PC-3 (cell line): ENCODE measurements around the gene SNX11. TPM values are rescaled to one million over a fixed set of nuclear protein-coding genes. Genes with fewer than 3 reads are reported as not detected.

Experiments used
- ATAC-seq: fragments of 200-7000 bp; cut with Tn5 transposase; 2 replicates; pipeline ENCODE4 v1.9.1; 2020; ENCODE audit warnings: mild to moderate bottlenecking, moderate library complexity
- BruUV-seq: library from RNA; stranded (reverse); fragments of 400-500 nt; replicated peaks from 2 replicates; lab custom pipeline; 2021; lab: Mats Ljungman, UMichigan
- CTCF ChIA-PET: fragments of 300-600 bp; sonication (Branson Sonifier 250); formaldehyde crosslinking; loops from one replicate; lab custom pipeline; 2022; ENCODE audit warnings: antibody characterized with exemption; lab: Charles Lee
- POLR2A ChIA-PET: fragments of 300-600 bp; sonication (Branson Sonifier 250); formaldehyde crosslinking; loops from one replicate; lab custom pipeline; 2022; ENCODE audit warnings: antibody characterized with exemption; ENCODE audit not compliant: unreplicated experiment; lab: Charles Lee
- DNase-seq: peaks from one replicate; pipeline ENCODE4 v3.0.0-alpha.2; 2015
- H2AFZ ChIP-seq: fragments of 300-600 bp; sonication (generic); 2 replicates; pipeline ENCODE4 v1.6.0; 2016; ENCODE audit warnings: antibody characterized with exemption, low read length
- H3F3A ChIP-seq: fragments of 300-600 bp; sonication (generic); one replicate; pipeline ENCODE4 v1.6.0; 2017; ENCODE audit warnings: antibody characterized with exemption, low read length, control low read depth, mild to moderate bottlenecking; ENCODE audit not compliant: unreplicated experiment
- H3K27ac ChIP-seq: fragments of 300-600 bp; sonication (generic); 2 replicates; pipeline ENCODE4 v1.5.1; 2016; ENCODE audit warnings: mild to moderate bottlenecking, low read length
- H3K27me3 ChIP-seq: fragments of 300-600 bp; sonication (generic); 2 replicates; pipeline ENCODE4 v1.6.1; 2016; ENCODE audit warnings: low read length, mixed read lengths
- H3K36me3 ChIP-seq: fragments of 300-600 bp; sonication (generic); 2 replicates; pipeline ENCODE4 v1.6.1; 2016; ENCODE audit warnings: low read depth, mixed run types, low read length, mixed read lengths
- H3K4me1 ChIP-seq: fragments of 300-600 bp; sonication (generic); 2 replicates; pipeline ENCODE4 v1.5.1; 2016; ENCODE audit warnings: low read length; ENCODE audit not compliant: insufficient read depth
- H3K4me2 ChIP-seq: fragments of 300-600 bp; sonication (generic); 2 replicates; pipeline ENCODE4 v1.6.0; 2016; ENCODE audit warnings: low read length
- H3K4me3 ChIP-seq: fragments of 300-600 bp; sonication (generic); 2 replicates; pipeline ENCODE4 v1.5.1; 2016; ENCODE audit warnings: mild to moderate bottlenecking, low read length, mixed read lengths
- H3K79me2 ChIP-seq: fragments of 300-600 bp; sonication (generic); 2 replicates; pipeline ENCODE4 v1.6.1; 2017; ENCODE audit warnings: low read length, mixed read lengths
- H3K9ac ChIP-seq: fragments of 300-600 bp; sonication (generic); 2 replicates; pipeline ENCODE4 v1.6.0; 2016; ENCODE audit warnings: mild to moderate bottlenecking, low read length
- H3K9me2 ChIP-seq: fragments of 300-600 bp; sonication (generic); replicated peaks from 2 replicates; pipeline ENCODE4 v1.6.1; 2016; ENCODE audit warnings: mixed run types, low read length, mixed read lengths
- H3K9me3 ChIP-seq: fragments of 300-600 bp; sonication (generic); 2 replicates; pipeline ENCODE4 v1.6.1; 2016; ENCODE audit warnings: low read length, mixed read lengths
- H4K20me1 ChIP-seq: fragments of 300-600 bp; sonication (generic); 2 replicates; pipeline ENCODE4 v1.6.1; 2016; ENCODE audit warnings: low read length, mixed read lengths
- EZH2 ChIP-seq: fragments of 300-600 bp; sonication (generic); IDR thresholded peaks from one replicate; pipeline ENCODE4 v1.6.1; 2017; ENCODE audit warnings: antibody characterized with exemption, mild to moderate bottlenecking, low read length; ENCODE audit not compliant: unreplicated experiment
- EZH2phosphoT487 ChIP-seq: fragments of 300-600 bp; sonication (generic); IDR thresholded peaks from 2 replicates; pipeline ENCODE4 v1.6.1; 2018; ENCODE audit warnings: mild to moderate bottlenecking, antibody characterized with exemption, low read length, borderline replicate concordance
- intact Hi-C: fragments of 100-400 bp; cut with micrococcal nuclease; formaldehyde crosslinking; loops from 2 replicates; pipeline ENCODE4 v1.9.0; 2023
- total RNA-seq: library from RNA; depleted of rRNA; stranded (reverse); fragments of >200 nt; gene quantifications from 2 replicates; pipeline ENCODE4 v1.2.3, GENCODE V29; 2014
- TF ChIP-seq, protein P1 (sequence below): fragments of 300-600 bp; sonication (generic); conservative IDR thresholded peaks from 2 replicates; pipeline ENCODE4 v1.5.1; 2017; ENCODE audit warnings: antibody characterized with exemption, low read depth, mild to moderate bottlenecking, low read length

Gene SNX11
- total RNA-seq, 1 experiment from 2014 or later, result 17.7 TPM

DNA sequence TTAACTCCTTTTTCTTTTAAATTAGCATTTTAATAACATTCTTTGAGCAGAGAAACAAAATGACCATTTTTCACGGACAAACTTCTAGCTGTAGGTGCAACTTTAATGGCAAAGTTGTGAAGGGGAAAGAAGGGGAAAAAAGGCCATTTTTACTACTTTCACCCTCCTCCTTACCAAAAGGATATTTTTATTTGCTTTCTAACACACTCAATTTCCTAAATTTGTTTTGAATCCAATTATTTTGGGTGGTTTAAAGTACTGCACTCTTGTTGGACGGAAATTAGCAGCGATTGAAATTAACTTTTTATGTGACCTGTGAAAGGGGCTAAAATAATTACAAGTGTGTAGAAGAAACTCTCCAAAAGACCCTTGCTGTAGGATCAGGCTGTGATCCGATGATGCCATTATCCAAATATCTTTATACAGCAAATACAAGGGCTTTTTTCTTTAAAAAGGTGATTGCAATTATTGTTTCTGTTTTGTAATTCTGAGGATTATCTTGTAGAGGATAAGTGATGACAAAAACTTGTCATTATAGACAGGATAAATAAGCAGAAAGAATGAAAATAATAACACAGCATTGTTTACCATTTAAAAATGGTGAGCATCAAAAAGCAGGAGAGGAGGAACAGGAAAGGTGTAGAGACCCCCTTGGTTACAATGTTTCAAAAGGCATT, 42.4 kb downstream of the SNX11 start:
- H3K9me2 ChIP-seq, result no peaks in the 10 kb centered on the region
- no peak overlapping the region for H3K27ac ChIP-seq
- no peaks in the 10 kb centered on the region for H4K20me1 ChIP-seq
- CTCF ChIA-PET, result no interaction called here
- no peak for TF ChIP-seq EZH2
- no peak for DNase-seq
- H3K9me3 ChIP-seq, result no peaks in the 10 kb centered on the region
- POLR2A ChIA-PET, result no interaction called here
- no peak overlapping the region for H3K9ac ChIP-seq
- peaks cover 65% of the 10 kb centered on the region for H3K27me3 ChIP-seq
- H2AFZ ChIP-seq, result no peak overlapping the region
- no peaks in the 10 kb centered on the region for H3K4me1 ChIP-seq
- H3K36me3 ChIP-seq, result no peaks in the 10 kb centered on the region
- H3K4me2 ChIP-seq, result no peak overlapping the region
- intact Hi-C loops, result no loop called here
- no peak overlapping the region for H3K4me3 ChIP-seq
- H3F3A ChIP-seq, result no peaks in the 10 kb centered on the region
- no peak for ATAC-seq
- BruUV-seq, result no TSS peak
- no peaks in the 10 kb centered on the region for H3K79me2 ChIP-seq

DNA sequence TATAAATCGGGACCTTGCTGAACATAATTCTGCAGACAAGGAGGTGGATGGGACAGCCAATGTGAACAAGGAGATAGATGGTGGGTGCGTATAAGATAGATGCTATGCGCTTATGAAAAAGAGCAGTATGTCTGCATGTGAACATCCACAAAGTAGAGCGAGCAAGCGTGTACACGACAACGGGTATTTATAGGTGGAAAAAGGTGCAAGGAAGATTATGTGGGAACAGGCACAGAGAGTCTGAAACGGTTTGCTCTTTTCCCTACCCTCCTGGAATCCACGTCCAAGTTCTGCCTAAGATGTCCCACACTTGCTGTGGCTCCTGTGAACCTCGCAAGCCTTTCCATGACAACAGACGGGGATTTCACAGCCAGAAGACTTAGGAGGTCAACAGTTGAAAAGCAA, 43.0 kb downstream of the SNX11 start:
- POLR2A ChIA-PET, result no interaction called here
- intact Hi-C loops, result no loop called here
- H3K27me3 ChIP-seq, result peaks cover 65% of the 10 kb centered on the region

DNA sequence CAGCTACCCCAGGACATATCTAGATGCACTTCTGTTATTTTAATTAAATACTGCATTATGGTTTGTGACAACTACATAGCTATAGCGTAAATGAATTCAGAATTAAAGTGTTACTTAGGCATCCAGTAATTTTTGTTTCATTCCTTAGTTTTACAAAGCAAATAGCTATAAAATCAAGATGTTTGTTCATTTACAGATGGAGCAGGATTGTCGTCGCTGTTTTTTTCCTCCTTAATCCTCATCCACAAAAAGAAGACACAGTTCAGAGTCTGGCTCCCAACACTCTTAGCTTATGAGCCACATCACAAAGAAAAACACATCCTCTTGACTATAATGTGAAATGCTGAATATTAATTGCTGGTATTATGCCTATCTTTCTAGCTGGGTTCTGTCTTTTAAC, 43.7 kb downstream of the SNX11 start:
- Histone ChIP-seq H3F3A (no peaks in the 10 kb centered on the region), H3K27me3 (peaks cover 62% of the 10 kb centered on the region), H3K9ac (no peak overlapping the region), H3K27ac (no peak overlapping the region), H3K79me2 (no peaks in the 10 kb centered on the region), H3K4me1 (no peaks in the 10 kb centered on the region), H3K4me3 (no peak overlapping the region), H3K36me3 (no peaks in the 10 kb centered on the region), H3K9me3 (no peaks in the 10 kb centered on the region), H3K4me2 (no peak overlapping the region), H3K9me2 (no peaks in the 10 kb centered on the region), H2AFZ (no peak overlapping the region), H4K20me1 (no peaks in the 10 kb centered on the region)
- TF ChIP-seq, protein P1, sequence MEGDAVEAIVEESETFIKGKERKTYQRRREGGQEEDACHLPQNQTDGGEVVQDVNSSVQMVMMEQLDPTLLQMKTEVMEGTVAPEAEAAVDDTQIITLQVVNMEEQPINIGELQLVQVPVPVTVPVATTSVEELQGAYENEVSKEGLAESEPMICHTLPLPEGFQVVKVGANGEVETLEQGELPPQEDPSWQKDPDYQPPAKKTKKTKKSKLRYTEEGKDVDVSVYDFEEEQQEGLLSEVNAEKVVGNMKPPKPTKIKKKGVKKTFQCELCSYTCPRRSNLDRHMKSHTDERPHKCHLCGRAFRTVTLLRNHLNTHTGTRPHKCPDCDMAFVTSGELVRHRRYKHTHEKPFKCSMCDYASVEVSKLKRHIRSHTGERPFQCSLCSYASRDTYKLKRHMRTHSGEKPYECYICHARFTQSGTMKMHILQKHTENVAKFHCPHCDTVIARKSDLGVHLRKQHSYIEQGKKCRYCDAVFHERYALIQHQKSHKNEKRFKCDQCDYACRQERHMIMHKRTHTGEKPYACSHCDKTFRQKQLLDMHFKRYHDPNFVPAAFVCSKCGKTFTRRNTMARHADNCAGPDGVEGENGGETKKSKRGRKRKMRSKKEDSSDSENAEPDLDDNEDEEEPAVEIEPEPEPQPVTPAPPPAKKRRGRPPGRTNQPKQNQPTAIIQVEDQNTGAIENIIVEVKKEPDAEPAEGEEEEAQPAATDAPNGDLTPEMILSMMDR, result no peak
- no peak for TF ChIP-seq EZH2phosphoT487
- TF ChIP-seq EZH2, result no peak
- ATAC-seq (no peak), DNase-seq (no peak)
- no TSS peak for BruUV-seq
- intact Hi-C loops, result no loop called here
- POLR2A ChIA-PET, result no interaction called here
- CTCF ChIA-PET, result interaction anchor here (0.5 to 0.7 kb wide), 5 partner anchors 14 to 156 kb away, joined by 3 to 11 read pairs (median 3); no protein-coding TSS in a partner anchor

More for the DNA sequence above, 43.0 kb downstream of the SNX11 start:
- no TSS peak for BruUV-seq
- no peaks in the 10 kb centered on the region for H3K9me3 ChIP-seq
- H3K36me3 ChIP-seq, result no peaks in the 10 kb centered on the region
- CTCF ChIA-PET, result interaction anchor here (0.7 kb wide), 2 partner anchors 114 to 156 kb away, joined by 3 read pairs; no protein-coding TSS in a partner anchor
- H3K79me2 ChIP-seq, result no peaks in the 10 kb centered on the region
- no peaks in the 10 kb centered on the region for H3F3A ChIP-seq
- no peak overlapping the region for H2AFZ ChIP-seq
- no peaks in the 10 kb centered on the region for H3K4me1 ChIP-seq
- H4K20me1 ChIP-seq, result no peaks in the 10 kb centered on the region
- ATAC-seq (no peak), DNase-seq (no peak)
- no peak for TF ChIP-seq EZH2phosphoT487
- TF ChIP-seq, protein P1, result no peak
- peak; percentile 68 for TF ChIP-seq EZH2
- no peak overlapping the region for H3K27ac ChIP-seq
- no peak overlapping the region for H3K4me2 ChIP-seq
- no peak overlapping the region for H3K9ac ChIP-seq
- no peaks in the 10 kb centered on the region for H3K9me2 ChIP-seq
- no peak overlapping the region for H3K4me3 ChIP-seq
